Measurements from ENCODE around the gene NFKBIL1. TPM values are rescaled to one million over a fixed set of nuclear protein-coding genes. Genes with fewer than 3 reads are reported as not detected.

Gene NFKBIL1
- total and polyA plus RNA-seq, 9 of the 15 experiments (the other 6 are each of a cell fraction or from before 2014, with no cell fraction given) = 0.49 to 33.1 (median 7.6) TPM

DNA sequence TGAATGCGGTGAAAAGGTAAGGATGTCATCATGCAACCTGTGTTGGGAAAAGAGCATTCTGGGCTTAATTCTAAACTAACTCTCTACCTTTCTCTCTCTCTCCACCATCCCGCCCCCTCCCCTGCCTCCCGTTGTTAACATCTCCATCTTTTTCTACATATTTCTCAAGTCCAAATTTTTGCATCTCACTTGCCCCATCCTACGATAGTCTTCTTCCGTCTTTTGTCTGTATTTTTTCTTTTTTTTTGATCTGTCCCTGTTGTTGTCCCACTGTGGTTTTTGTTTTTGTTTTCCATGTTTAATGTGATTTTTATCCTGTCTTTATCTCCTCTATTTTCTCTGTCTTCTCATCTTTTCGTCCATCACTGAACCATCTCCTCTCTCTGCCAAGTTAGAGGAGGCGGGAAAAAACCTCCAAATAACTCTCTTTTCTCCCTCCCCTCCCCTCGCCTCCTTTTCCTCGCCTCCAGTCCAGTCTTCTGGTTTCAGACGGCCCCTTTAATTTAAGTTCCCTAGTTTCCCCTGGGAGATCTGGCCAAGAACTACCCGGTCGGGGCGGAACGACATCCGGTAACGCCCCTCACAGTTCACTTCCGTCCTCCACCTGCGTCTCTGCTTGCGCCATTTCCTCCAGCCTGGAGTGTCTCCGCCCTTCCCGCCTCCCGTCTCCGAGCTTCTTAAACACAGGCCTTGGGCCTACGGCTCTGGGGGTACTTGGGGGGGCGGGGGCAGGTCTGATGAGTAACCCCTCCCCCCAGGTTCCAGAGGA lies at the start of gene NFKBIL1 (continued):
- TF ChIP-seq CBX5 (IDR thresholded peaks at IDR 0.05; ENCODE audit: borderline replicate concordance, low read depth) (no peak), ZNF695 (CRISPR knock-in tag; IDR thresholded peaks at IDR 0.05) (no peak), SNIP1 (IDR thresholded peaks at IDR 0.05; ENCODE audit: low read depth) (peak; percentile 43), SAFB2 (IDR thresholded peaks at IDR 0.05; ENCODE audit: borderline replicate concordance, low read depth, low read length, severe bottlenecking) (no peak), ZBTB17 (CRISPR knock-in tag; IDR thresholded peaks at IDR 0.05) (peak; percentile 69; the same call in 1 of the 2 replicates), KLF13 (tag; IDR thresholded peaks at IDR 0.05; ENCODE audit: borderline replicate concordance, low read depth) (peak; percentile 85), ASH1L (IDR thresholded peaks at IDR 0.05; ENCODE audit: borderline replicate concordance, low read depth, partially characterized antibody) (peak; percentile 81), MTA1 (IDR thresholded peaks at IDR 0.05; ENCODE audit: borderline replicate concordance) (0 out of 2 replicates have a peak, but pooled peaks have one; percentile 39), CEBPG (CRISPR knock-in tag; IDR thresholded peaks at IDR 0.05) (peak; percentile 83; the same call in 1 of the 2 replicates), CEBPG (tag; conservative IDR thresholded peaks at IDR 0.05 in 1 of 2, IDR thresholded peaks at IDR 0.05 in 1 of 2) (peak; percentile 39 to 73; a peak in 2 of 4 replicates)
- TF ChIP-seq, protein P1, sequence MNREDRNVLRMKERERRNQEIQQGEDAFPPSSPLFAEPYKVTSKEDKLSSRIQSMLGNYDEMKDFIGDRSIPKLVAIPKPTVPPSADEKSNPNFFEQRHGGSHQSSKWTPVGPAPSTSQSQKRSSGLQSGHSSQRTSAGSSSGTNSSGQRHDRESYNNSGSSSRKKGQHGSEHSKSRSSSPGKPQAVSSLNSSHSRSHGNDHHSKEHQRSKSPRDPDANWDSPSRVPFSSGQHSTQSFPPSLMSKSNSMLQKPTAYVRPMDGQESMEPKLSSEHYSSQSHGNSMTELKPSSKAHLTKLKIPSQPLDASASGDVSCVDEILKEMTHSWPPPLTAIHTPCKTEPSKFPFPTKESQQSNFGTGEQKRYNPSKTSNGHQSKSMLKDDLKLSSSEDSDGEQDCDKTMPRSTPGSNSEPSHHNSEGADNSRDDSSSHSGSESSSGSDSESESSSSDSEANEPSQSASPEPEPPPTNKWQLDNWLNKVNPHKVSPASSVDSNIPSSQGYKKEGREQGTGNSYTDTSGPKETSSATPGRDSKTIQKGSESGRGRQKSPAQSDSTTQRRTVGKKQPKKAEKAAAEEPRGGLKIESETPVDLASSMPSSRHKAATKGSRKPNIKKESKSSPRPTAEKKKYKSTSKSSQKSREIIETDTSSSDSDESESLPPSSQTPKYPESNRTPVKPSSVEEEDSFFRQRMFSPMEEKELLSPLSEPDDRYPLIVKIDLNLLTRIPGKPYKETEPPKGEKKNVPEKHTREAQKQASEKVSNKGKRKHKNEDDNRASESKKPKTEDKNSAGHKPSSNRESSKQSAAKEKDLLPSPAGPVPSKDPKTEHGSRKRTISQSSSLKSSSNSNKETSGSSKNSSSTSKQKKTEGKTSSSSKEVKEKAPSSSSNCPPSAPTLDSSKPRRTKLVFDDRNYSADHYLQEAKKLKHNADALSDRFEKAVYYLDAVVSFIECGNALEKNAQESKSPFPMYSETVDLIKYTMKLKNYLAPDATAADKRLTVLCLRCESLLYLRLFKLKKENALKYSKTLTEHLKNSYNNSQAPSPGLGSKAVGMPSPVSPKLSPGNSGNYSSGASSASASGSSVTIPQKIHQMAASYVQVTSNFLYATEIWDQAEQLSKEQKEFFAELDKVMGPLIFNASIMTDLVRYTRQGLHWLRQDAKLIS (CRISPR knock-in tag; IDR thresholded peaks at IDR 0.05) = 0 out of 2 replicates have a peak, but pooled peaks have one; percentile 74
- TF ChIP-seq, protein P2, sequence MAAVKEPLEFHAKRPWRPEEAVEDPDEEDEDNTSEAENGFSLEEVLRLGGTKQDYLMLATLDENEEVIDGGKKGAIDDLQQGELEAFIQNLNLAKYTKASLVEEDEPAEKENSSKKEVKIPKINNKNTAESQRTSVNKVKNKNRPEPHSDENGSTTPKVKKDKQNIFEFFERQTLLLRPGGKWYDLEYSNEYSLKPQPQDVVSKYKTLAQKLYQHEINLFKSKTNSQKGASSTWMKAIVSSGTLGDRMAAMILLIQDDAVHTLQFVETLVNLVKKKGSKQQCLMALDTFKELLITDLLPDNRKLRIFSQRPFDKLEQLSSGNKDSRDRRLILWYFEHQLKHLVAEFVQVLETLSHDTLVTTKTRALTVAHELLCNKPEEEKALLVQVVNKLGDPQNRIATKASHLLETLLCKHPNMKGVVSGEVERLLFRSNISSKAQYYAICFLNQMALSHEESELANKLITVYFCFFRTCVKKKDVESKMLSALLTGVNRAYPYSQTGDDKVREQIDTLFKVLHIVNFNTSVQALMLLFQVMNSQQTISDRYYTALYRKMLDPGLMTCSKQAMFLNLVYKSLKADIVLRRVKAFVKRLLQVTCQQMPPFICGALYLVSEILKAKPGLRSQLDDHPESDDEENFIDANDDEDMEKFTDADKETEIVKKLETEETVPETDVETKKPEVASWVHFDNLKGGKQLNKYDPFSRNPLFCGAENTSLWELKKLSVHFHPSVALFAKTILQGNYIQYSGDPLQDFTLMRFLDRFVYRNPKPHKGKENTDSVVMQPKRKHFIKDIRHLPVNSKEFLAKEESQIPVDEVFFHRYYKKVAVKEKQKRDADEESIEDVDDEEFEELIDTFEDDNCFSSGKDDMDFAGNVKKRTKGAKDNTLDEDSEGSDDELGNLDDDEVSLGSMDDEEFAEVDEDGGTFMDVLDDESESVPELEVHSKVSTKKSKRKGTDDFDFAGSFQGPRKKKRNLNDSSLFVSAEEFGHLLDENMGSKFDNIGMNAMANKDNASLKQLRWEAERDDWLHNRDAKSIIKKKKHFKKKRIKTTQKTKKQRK (IDR thresholded peaks at IDR 0.05; ENCODE audit: borderline replicate concordance, low read depth, low read length) = 0 out of 2 replicates have a peak, but pooled peaks have one; percentile 3
- TF ChIP-seq, protein P3, sequence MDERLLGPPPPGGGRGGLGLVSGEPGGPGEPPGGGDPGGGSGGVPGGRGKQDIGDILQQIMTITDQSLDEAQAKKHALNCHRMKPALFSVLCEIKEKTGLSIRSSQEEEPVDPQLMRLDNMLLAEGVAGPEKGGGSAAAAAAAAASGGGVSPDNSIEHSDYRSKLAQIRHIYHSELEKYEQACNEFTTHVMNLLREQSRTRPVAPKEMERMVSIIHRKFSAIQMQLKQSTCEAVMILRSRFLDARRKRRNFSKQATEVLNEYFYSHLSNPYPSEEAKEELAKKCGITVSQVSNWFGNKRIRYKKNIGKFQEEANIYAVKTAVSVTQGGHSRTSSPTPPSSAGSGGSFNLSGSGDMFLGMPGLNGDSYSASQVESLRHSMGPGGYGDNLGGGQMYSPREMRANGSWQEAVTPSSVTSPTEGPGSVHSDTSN (CRISPR knock-in tag; IDR thresholded peaks at IDR 0.05; ENCODE audit: low read depth) = no peak
- TF ChIP-seq, protein P3 (tag; conservative IDR thresholded peaks at IDR 0.05; ENCODE audit: low read depth) = no peak
